Measurements from ENCODE around the gene RHEX. TPM values are rescaled to one million over a fixed set of nuclear protein-coding genes. Genes with fewer than 3 reads are reported as not detected.

Gene RHEX
- total RNA-seq, 1 donor from 2014 or later: not detected

DNA sequence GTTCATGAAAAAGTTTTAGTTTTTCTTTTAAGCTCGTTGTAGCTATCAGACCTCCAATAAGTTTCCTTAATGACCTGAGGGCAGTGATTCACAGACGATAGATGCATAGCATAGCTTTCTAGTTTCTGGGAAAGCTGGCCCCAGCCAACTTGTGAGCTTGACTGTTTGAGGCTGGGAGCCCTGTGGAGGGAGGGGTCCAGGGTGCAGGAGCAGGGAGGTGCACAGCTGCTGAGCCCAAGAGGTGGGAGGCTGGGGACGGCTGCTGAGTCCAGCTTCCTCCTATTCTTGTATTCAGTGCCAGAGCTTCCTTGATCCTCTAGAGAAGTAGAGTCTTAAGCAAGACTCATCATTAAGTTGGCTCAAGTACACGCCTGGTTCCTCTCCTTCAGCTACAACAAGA, 75.2 kb downstream of the RHEX start:
- Mint-ChIP-seq H3K9me3 (ENCODE audit: low read depth) (no peaks in the 10 kb centered on the region), H3K36me3 (ENCODE audit: low read depth) (no peaks in the 10 kb centered on the region), H3K27me3 (ENCODE audit: low read depth) (peaks cover 9% of the 10 kb centered on the region), H3K27ac (ENCODE audit: unreplicated experiment) (no peak overlapping the region), H3K4me3 (ENCODE audit: unreplicated experiment) (no peak overlapping the region), H3K4me1 (ENCODE audit: low read depth) (no peaks in the 10 kb centered on the region)
- TF ChIP-seq CTCF (IDR thresholded peaks at IDR 0.05): no peak
- DNase-seq (ENCODE audit: low spot score): no peak

- H3K27ac Mint-ChIP-seq (ENCODE audit: unreplicated experiment): no peak overlapping the region
Observed at GRCh38 chr1:206131037-206131436, 78.1 kb downstream of the RHEX start.

DNA sequence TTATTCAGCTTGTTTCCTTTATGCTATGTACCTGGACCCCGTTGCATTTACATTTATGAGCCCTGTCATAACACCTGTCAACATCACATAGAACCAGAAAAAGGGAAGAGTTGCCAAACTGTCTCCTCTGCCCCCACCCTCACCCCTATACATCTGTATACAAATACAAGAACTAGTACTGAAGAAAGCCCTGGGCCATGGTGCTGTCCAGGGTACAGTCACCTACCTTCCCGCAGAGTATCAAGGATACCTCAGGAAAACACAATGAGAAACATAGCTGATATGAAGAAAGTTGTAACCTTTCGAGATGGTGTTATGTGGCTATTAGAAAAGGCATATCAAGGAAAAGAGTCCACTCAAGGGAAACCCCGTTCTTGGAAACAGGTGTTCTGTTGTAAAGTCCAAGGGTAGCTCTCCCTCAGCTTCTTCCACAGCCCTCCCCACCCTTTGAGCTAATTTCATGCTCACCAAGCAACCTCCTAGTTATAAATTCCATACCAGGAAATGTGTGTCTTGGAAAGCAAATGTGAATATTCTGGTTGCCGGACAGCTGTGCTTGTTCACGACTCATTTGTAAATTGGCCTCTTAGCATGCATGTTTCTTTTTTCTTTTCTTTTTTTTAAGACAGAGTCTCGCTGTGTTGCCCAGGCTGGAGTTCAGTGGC, 80.9 kb downstream of the RHEX start:
- peaks cover 11% of the 10 kb centered on the region for H3K27me3 Mint-ChIP-seq (ENCODE audit: low read depth)
- peaks cover 2% of the 10 kb centered on the region for H3K36me3 Mint-ChIP-seq (ENCODE audit: low read depth)
- TF ChIP-seq CTCF (IDR thresholded peaks at IDR 0.05): no peak
- no peak overlapping the region for H3K4me3 Mint-ChIP-seq (ENCODE audit: unreplicated experiment)
- peaks cover 3% of the 10 kb centered on the region for H3K9me3 Mint-ChIP-seq (ENCODE audit: low read depth)
- no peak overlapping the region for H3K27ac Mint-ChIP-seq (ENCODE audit: unreplicated experiment)
- peaks cover 11% of the 10 kb centered on the region for H3K4me1 Mint-ChIP-seq (ENCODE audit: low read depth)
- DNase-seq (ENCODE audit: low spot score): no peak

More at GRCh38 chr1:206131037-206131436, 78.1 kb downstream of the RHEX start:
- no peak for TF ChIP-seq CTCF (IDR thresholded peaks at IDR 0.05)
- Mint-ChIP-seq H3K4me3 (ENCODE audit: unreplicated experiment) (no peak overlapping the region), H3K27me3 (ENCODE audit: low read depth) (peaks cover 9% of the 10 kb centered on the region), H3K36me3 (ENCODE audit: low read depth) (no peaks in the 10 kb centered on the region), H3K4me1 (ENCODE audit: low read depth) (peaks cover 7% of the 10 kb centered on the region), H3K9me3 (ENCODE audit: low read depth) (no peaks in the 10 kb centered on the region)
- DNase-seq (ENCODE audit: low spot score): no peak

- peaks cover 5% of the 10 kb centered on the region for H3K36me3 Mint-ChIP-seq (ENCODE audit: low read depth)
- H3K9me3 Mint-ChIP-seq (ENCODE audit: low read depth): peaks cover 3% of the 10 kb centered on the region
- no peak overlapping the region for H3K27ac Mint-ChIP-seq (ENCODE audit: unreplicated experiment)
- H3K4me3 Mint-ChIP-seq (ENCODE audit: unreplicated experiment): no peak overlapping the region
- peaks cover 11% of the 10 kb centered on the region for H3K4me1 Mint-ChIP-seq (ENCODE audit: low read depth)
- H3K27me3 Mint-ChIP-seq (ENCODE audit: low read depth): peaks cover 21% of the 10 kb centered on the region
- no peak for TF ChIP-seq CTCF (IDR thresholded peaks at IDR 0.05)
- no peak for DNase-seq (ENCODE audit: low spot score)
Observed at GRCh38 chr1:206135248-206135647, 82.3 kb downstream of the RHEX start.

DNA sequence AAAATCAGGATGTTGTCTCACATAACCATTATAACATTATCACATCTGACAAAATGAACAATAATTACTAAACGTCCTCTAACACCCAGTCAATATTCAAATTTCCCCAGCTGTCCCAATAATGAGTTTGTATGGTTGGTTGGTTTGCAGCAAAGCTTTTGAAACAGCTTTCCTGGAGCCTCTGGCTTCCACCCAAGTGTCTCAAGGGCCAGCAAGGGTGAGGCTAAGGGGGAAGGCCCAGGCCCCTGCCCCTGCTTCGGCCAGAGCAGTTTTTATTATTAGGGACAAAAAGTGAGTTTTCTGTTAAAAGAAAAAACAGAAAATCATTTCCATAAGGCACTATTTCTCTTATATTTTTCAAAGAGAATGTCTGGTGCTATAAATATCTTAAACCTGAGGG, 83.3 kb downstream of the RHEX start:
- no peak for TF ChIP-seq CTCF (IDR thresholded peaks at IDR 0.05)
- peaks cover 11% of the 10 kb centered on the region for H3K4me1 Mint-ChIP-seq (ENCODE audit: low read depth)
- H3K27me3 Mint-ChIP-seq (ENCODE audit: low read depth): peaks cover 25% of the 10 kb centered on the region
- H3K4me3 Mint-ChIP-seq (ENCODE audit: unreplicated experiment): no peak overlapping the region
- peaks cover 5% of the 10 kb centered on the region for H3K36me3 Mint-ChIP-seq (ENCODE audit: low read depth)
- peaks cover 9% of the 10 kb centered on the region for H3K9me3 Mint-ChIP-seq (ENCODE audit: low read depth)
- DNase-seq (ENCODE audit: low spot score): no peak
- H3K27ac Mint-ChIP-seq (ENCODE audit: unreplicated experiment): no peak overlapping the region

All from chondrocyte (in vitro differentiated cells).